A549 (cell line): Measurements from ENCODE around the gene IL20RA. TPM values are rescaled to one million over a fixed set of nuclear protein-coding genes. Genes with fewer than 3 reads are reported as not detected.

ENCODE experiments used
- ATAC-seq, 2 experiments: fragments of 200-7000 bp in 1 of 2; fragments of >200 bp in 1 of 2; cut with Nextera tagmentation in 1 of 2; cut with Tn5 transposase in 1 of 2; 3 replicates each; pipeline versions ENCODE4 v1.8.0 to v1.9.1; 2018 to 2020; ENCODE audit warnings: mild to moderate bottlenecking in 1 of 2, moderate library complexity in 1 of 2
- CTCF ChIA-PET: fragments of 300-600 bp; sonication (Branson Sonifier 250); formaldehyde crosslinking; extraction: SDS; loops from one replicate; lab custom pipeline; 2021; ENCODE audit warnings: antibody characterized with exemption, inconsistent platforms; lab: Yijun Ruan, JAX
- POLR2A ChIA-PET: fragments of 350-600 bp; formaldehyde crosslinking; extraction: SDS; loops from one replicate; lab custom pipeline; 2021; ENCODE audit warnings: antibody characterized with exemption, inconsistent platforms; lab: Yijun Ruan, JAX
- DNase-seq, 2 experiments: peaks; one replicate each; pipeline versions ENCODE4 v3.0.0 to v3.0.0-alpha.2; 2011 to 2016; ENCODE audit warnings: low read depth in 1 of 2, low spot score in 1 of 2
- FAIRE-seq: peaks from 2 replicates; lab custom pipeline; 2011; peaks lifted over from hg19 to GRCh38; lab: Jason Lieb, UNC
- H3K27ac ChIP-seq, 2 experiments: fragments of >200 bp; sonication (Bioruptor Twin); formaldehyde crosslinking; 3 replicates each; pipeline ENCODE4 v1.5.1; 2016 to 2017
- H3K4me1 ChIP-seq: fragments of >200 bp; sonication (Bioruptor Twin); formaldehyde crosslinking; 3 replicates; pipeline ENCODE4 v1.6.1; 2016
- H3K4me2 ChIP-seq: fragments of >200 bp; sonication (Bioruptor Twin); formaldehyde crosslinking; 3 replicates; pipeline ENCODE4 v1.6.1; 2016
- H3K4me3 ChIP-seq: fragments of >200 bp; sonication (Bioruptor Twin); formaldehyde crosslinking; 3 replicates; pipeline ENCODE4 v1.5.1; 2016
- H3K9me3 ChIP-seq: fragments of >200 bp; sonication (Bioruptor Twin); formaldehyde crosslinking; 3 replicates; pipeline ENCODE4 v1.6.1; 2016
- BHLHE40 ChIP-seq: IDR thresholded peaks from 2 replicates; pipeline ENCODE4 v1.6.1; 2012; ENCODE audit warnings: low read depth, low read length, inconsistent platforms
- CBX2 ChIP-seq: fragments of 200-600 bp; sonication (generic); IDR thresholded peaks from 2 replicates; pipeline ENCODE4 v1.6.1; 2016; ENCODE audit warnings: low read depth, mild to moderate bottlenecking, borderline replicate concordance
- CBX8 ChIP-seq: fragments of 200-600 bp; sonication (generic); IDR thresholded peaks from 2 replicates; pipeline ENCODE4 v1.6.1; 2016
- CHD2 ChIP-seq: fragments of 150-350 bp; IDR thresholded peaks from 2 replicates; pipeline ENCODE4 v1.6.1; 2014; ENCODE audit warnings: low read length; ENCODE audit not compliant: partially characterized antibody
- CHD4 ChIP-seq: fragments of 200-600 bp; sonication (generic); IDR thresholded peaks from 2 replicates; pipeline ENCODE4 v1.6.1; 2016; ENCODE audit warnings: antibody characterized with exemption, mild to moderate bottlenecking, borderline replicate concordance
- FOSL2 ChIP-seq, 2 experiments: fragments of 450-650 bp in 1 of 2; fragments of >200 bp in 1 of 2; sonication (Bioruptor Twin) in 1 of 2; formaldehyde crosslinking; IDR thresholded peaks; 2 replicates each; pipeline versions ENCODE4 v1.5.0 to v1.6.1; 2016 to 2020; ENCODE audit warnings: mild to moderate bottlenecking in 1 of 2, moderate library complexity in 1 of 2
- GATA3 ChIP-seq: IDR thresholded peaks from 2 replicates; pipeline ENCODE4 v1.6.1; 2012; ENCODE audit warnings: borderline replicate concordance
- HDAC2 ChIP-seq: fragments of 200-600 bp; sonication (generic); IDR thresholded peaks from 2 replicates; pipeline ENCODE4 v1.6.1; 2016
- HEYL ChIP-seq: fragments of 250-450 bp; sonication (Bioruptor Pico); IDR thresholded peaks from 2 replicates; pipeline ENCODE4 v1.8.0; 2021; ENCODE audit warnings: mild to moderate bottlenecking, moderate library complexity
- HOXB13 ChIP-seq: fragments of 250-450 bp; sonication (Bioruptor Pico); IDR thresholded peaks from 2 replicates; pipeline ENCODE4 v1.5.0; 2020; ENCODE audit warnings: low read depth, mild to moderate bottlenecking, moderate library complexity
- HOXB5 ChIP-seq: fragments of 250-450 bp; sonication (Bioruptor Pico); IDR thresholded peaks from 2 replicates; pipeline ENCODE4 v1.5.0; 2020; ENCODE audit warnings: mild to moderate bottlenecking, moderate library complexity
- KDM5A ChIP-seq: fragments of 200-600 bp; sonication (generic); IDR thresholded peaks from 2 replicates; pipeline ENCODE4 v1.6.1; 2016; ENCODE audit warnings: antibody characterized with exemption, mild to moderate bottlenecking
- MYC ChIP-seq: IDR thresholded peaks from 2 replicates; pipeline ENCODE4 v1.6.1; 2012; ENCODE audit warnings: mild to moderate bottlenecking, inconsistent platforms, low read length, improper control_type of control experiment, borderline replicate concordance
- NR3C1 ChIP-seq: fragments of >200 bp; sonication (Bioruptor Twin); formaldehyde crosslinking; IDR thresholded peaks from 3 replicates; pipeline ENCODE4 v1.6.1; 2017
- RFX5 ChIP-seq: fragments of 450-650 bp; IDR thresholded peaks from 2 replicates; pipeline ENCODE4 v1.7.1; 2014; ENCODE audit warnings: antibody characterized with exemption, mild to moderate bottlenecking, moderate library complexity
- SREBF2 ChIP-seq: fragments of 450-650 bp; IDR thresholded peaks from 2 replicates; pipeline ENCODE4 v1.6.1; 2014; ENCODE audit warnings: mild to moderate bottlenecking, moderate library complexity
- TFCP2L1 ChIP-seq: fragments of 250-450 bp; sonication (Bioruptor Pico); IDR thresholded peaks from 2 replicates; pipeline ENCODE4 v1.5.0; 2021; ENCODE audit warnings: mild to moderate bottlenecking
- TP53 ChIP-seq: fragments of 250-450 bp; sonication (Bioruptor Pico); IDR thresholded peaks from 2 replicates; pipeline ENCODE4 v1.5.0; 2021; ENCODE audit warnings: mild to moderate bottlenecking, moderate library complexity
- ZC3H11A ChIP-seq: fragments of 450-650 bp; IDR thresholded peaks from 2 replicates; pipeline ENCODE4 v1.6.1; 2014; ENCODE audit warnings: antibody characterized with exemption, mild to moderate bottlenecking
- WGBS: methylation state at CpG from one replicate; pipeline ENCODE4 v1.1.6; 2017; ENCODE audit errors: missing lambda C conversion rate; 5-methylcytosine and 5-hydroxymethylcytosine counted together
- polyA plus RNA-seq, 4 experiments: library from polyadenylated mRNA; depleted of rRNA in 3 of 4; stranded (reverse); fragments of >200 nt; fragmentation: RNase III in 1 of 4; extraction: RNeasy Plus Mini Kit Qiagen cat#74134 plus additional on column Dnase treatment in 1 of 4; gene quantifications; 2 replicates in 3 of 4; 3 replicates in 1 of 4; pipeline ENCODE4 v1.2.3, GENCODE V29; 2011 to 2017
- TF ChIP-seq, protein P1 (sequence below): fragments of >200 bp; sonication (Bioruptor Twin); formaldehyde crosslinking; IDR thresholded peaks from 3 replicates; pipeline ENCODE4 v1.5.1; 2016
- TF ChIP-seq, protein P2 (sequence below): fragments of >200 bp; sonication (Bioruptor Twin); formaldehyde crosslinking; IDR thresholded peaks from 2 replicates; pipeline ENCODE4 v1.6.1; 2016
- TF ChIP-seq, protein P3 (sequence below): fragments of 250-450 bp; sonication (Bioruptor Pico); IDR thresholded peaks from 2 replicates; pipeline ENCODE4 v1.5.0; 2021; ENCODE audit warnings: mild to moderate bottlenecking, moderate library complexity, borderline replicate concordance
- TF ChIP-seq, protein P4 (sequence below): fragments of 450-650 bp; IDR thresholded peaks from 2 replicates; pipeline ENCODE4 v1.6.1; 2014; ENCODE audit warnings: antibody characterized with exemption
- TF ChIP-seq, protein P5 (sequence below): fragments of >200 bp; sonication (Bioruptor Twin); formaldehyde crosslinking; IDR thresholded peaks from 3 replicates; pipeline ENCODE4 v1.6.1; 2016
- TF ChIP-seq, protein P6 (sequence below): IDR thresholded peaks from 2 replicates; pipeline ENCODE4 v1.6.1; 2012

The IL20RA gene
- polyA plus RNA-seq, 2 of the 4 experiments (the other 2 are of a cell fraction) = 0.08 TPM; not detected in 1

DNA sequence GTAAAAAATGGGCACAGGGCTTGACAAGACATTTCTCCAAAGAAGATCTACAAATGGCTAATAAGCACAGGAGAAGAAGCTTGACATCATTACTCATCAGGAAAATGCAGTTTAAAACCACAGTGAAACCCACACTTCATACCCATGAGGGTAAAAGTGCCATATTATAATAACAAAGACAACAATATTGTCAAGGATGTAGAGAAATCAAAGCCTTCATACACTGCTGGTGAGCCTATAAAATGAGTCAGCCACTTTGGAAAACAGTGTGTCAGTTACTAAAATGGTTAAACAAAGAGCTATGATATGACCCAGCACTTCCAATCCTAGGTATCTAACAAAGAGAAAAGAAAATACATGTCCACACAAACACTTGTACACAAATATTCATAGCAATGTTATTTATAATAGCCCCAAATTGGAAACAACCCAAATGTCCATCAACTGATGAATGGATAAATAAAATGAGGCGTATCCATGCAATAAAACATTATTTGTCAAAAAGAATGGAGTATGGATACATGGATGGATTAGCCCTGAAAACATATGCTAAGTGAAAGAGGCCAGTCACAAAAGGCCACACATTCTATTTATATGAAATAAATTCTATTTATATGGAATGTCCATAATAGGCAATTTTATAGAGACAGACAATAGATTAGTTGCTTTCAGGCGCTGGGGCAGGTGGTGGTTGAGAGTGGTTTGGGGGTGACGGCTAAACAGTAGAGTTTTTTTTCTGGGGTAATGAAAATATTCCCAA is 11.5 kb upstream of the IL20RA start:
- ChIA-PET POLR2A (no interaction called here), CTCF (no interaction called here)
- WGBS = 70% methylated on average over 3 of the region's 3 CpGs
- no peak for FAIRE-seq
- H3K9me3 ChIP-seq = no peaks in the 10 kb centered on the region
- no peak overlapping the region for H3K4me2 ChIP-seq
- no peak for ATAC-seq
- no peak overlapping the region for H3K27ac ChIP-seq
- H3K4me1 ChIP-seq = no peaks in the 10 kb centered on the region
- no peak for TF ChIP-seq CBX8
- no peak for TF ChIP-seq RFX5
- no peak for TF ChIP-seq TP53 (CRISPR knock-in tag)
- TF ChIP-seq CBX2 = no peak
- TF ChIP-seq, protein P1, sequence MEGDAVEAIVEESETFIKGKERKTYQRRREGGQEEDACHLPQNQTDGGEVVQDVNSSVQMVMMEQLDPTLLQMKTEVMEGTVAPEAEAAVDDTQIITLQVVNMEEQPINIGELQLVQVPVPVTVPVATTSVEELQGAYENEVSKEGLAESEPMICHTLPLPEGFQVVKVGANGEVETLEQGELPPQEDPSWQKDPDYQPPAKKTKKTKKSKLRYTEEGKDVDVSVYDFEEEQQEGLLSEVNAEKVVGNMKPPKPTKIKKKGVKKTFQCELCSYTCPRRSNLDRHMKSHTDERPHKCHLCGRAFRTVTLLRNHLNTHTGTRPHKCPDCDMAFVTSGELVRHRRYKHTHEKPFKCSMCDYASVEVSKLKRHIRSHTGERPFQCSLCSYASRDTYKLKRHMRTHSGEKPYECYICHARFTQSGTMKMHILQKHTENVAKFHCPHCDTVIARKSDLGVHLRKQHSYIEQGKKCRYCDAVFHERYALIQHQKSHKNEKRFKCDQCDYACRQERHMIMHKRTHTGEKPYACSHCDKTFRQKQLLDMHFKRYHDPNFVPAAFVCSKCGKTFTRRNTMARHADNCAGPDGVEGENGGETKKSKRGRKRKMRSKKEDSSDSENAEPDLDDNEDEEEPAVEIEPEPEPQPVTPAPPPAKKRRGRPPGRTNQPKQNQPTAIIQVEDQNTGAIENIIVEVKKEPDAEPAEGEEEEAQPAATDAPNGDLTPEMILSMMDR = no peak
- TF ChIP-seq BHLHE40 = no peak
- no peak for TF ChIP-seq GATA3
- TF ChIP-seq, protein P2, sequence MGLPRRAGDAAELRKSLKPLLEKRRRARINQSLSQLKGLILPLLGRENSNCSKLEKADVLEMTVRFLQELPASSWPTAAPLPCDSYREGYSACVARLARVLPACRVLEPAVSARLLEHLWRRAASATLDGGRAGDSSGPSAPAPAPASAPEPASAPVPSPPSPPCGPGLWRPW = no peak
- TF ChIP-seq KDM5A = no peak
- TF ChIP-seq CHD4 = no peak
- TF ChIP-seq HEYL (CRISPR knock-in tag) = no peak
- TF ChIP-seq, protein P3, sequence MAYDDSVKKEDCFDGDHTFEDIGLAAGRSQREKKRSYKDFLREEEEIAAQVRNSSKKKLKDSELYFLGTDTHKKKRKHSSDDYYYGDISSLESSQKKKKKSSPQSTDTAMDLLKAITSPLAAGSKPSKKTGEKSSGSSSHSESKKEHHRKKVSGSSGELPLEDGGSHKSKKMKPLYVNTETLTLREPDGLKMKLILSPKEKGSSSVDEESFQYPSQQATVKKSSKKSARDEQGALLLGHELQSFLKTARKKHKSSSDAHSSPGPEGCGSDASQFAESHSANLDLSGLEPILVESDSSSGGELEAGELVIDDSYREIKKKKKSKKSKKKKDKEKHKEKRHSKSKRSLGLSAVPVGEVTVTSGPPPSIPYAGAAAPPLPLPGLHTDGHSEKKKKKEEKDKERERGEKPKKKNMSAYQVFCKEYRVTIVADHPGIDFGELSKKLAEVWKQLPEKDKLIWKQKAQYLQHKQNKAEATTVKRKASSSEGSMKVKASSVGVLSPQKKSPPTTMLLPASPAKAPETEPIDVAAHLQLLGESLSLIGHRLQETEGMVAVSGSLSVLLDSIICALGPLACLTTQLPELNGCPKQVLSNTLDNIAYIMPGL (CRISPR knock-in tag) = no peak
- TF ChIP-seq NR3C1 = no peak
- no peak for TF ChIP-seq MYC
- TF ChIP-seq, protein P4, sequence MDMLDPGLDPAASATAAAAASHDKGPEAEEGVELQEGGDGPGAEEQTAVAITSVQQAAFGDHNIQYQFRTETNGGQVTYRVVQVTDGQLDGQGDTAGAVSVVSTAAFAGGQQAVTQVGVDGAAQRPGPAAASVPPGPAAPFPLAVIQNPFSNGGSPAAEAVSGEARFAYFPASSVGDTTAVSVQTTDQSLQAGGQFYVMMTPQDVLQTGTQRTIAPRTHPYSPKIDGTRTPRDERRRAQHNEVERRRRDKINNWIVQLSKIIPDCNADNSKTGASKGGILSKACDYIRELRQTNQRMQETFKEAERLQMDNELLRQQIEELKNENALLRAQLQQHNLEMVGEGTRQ = no peak
- no peak for TF ChIP-seq CHD2
- TF ChIP-seq, protein P5, sequence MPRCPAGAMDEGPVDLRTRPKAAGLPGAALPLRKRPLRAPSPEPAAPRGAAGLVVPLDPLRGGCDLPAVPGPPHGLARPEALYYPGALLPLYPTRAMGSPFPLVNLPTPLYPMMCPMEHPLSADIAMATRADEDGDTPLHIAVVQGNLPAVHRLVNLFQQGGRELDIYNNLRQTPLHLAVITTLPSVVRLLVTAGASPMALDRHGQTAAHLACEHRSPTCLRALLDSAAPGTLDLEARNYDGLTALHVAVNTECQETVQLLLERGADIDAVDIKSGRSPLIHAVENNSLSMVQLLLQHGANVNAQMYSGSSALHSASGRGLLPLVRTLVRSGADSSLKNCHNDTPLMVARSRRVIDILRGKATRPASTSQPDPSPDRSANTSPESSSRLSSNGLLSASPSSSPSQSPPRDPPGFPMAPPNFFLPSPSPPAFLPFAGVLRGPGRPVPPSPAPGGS = no peak
- DNase-seq = no peak
- H3K4me3 ChIP-seq = no peak overlapping the region

DNA sequence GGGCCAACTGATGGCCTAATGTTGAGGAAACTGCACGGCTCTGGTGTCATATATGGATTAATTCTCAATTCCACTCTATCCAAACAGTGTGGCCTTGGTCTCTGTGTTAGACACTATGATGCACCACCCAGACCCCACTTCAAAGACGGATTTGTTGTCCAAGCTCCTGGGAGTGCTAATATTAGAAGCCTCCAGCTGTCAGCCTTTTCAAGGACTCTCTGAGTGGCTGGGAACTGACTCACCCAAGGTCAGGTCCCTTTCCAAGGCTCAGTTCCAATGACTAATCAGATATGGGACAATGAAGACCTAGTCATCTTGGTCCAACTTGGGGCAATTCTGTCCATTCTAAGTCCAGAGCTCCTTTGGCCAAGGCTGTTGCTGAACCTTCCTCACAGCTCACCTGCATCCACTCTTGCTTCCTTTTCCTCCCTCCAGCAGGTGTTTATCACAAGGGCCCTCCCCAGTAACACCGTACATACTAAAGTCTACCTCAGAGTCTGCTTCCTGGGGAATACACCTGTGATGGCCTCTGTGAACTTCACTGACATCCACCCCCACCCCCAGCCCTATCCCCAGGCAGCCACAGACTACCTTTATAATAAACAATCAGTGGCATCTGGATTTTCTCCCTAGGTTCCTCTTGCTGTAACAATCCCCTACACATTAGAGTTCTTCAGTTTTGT is 7.2 kb upstream of the IL20RA start:
- CTCF ChIA-PET = no interaction called here
- POLR2A ChIA-PET = no interaction called here
- TF ChIP-seq NR3C1 = no peak
- TF ChIP-seq FOSL2 (IDR thresholded peaks at IDR 0.05) = no peak
- no peak for TF ChIP-seq FOSL2 (CRISPR knock-in tag; IDR thresholded peaks at IDR 0.05)
- TF ChIP-seq CBX8 = no peak
- TF ChIP-seq HDAC2 = no peak
- TF ChIP-seq MYC = no peak
- TF ChIP-seq, protein P6, sequence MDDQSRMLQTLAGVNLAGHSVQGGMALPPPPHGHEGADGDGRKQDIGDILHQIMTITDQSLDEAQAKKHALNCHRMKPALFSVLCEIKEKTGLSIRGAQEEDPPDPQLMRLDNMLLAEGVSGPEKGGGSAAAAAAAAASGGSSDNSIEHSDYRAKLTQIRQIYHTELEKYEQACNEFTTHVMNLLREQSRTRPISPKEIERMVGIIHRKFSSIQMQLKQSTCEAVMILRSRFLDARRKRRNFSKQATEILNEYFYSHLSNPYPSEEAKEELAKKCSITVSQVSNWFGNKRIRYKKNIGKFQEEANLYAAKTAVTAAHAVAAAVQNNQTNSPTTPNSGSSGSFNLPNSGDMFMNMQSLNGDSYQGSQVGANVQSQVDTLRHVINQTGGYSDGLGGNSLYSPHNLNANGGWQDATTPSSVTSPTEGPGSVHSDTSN = no peak
- TF ChIP-seq HOXB13 (CRISPR knock-in tag) = no peak
- TF ChIP-seq HOXB5 = no peak
- TF ChIP-seq TFCP2L1 (CRISPR knock-in tag) = no peak
- no peak for TF ChIP-seq CHD2
- TF ChIP-seq SREBF2 = no peak
- no peak for TF ChIP-seq HEYL (CRISPR knock-in tag)
- TF ChIP-seq CHD4 = no peak
- no peak for TF ChIP-seq ZC3H11A
- TF ChIP-seq CBX2 = no peak
- ATAC-seq = no peak
- WGBS = 50% methylated on average over 3 of the region's 3 CpGs
- no peak for FAIRE-seq
- no peak for DNase-seq
- no peak overlapping the region for H3K4me3 ChIP-seq
- H3K9me3 ChIP-seq = no peaks in the 10 kb centered on the region
- no peaks in the 10 kb centered on the region for H3K4me1 ChIP-seq
- no peak overlapping the region for H3K4me2 ChIP-seq
- H3K27ac ChIP-seq = no peak overlapping the region
